ENCODE data around the gene ZDHHC20.

DNA sequence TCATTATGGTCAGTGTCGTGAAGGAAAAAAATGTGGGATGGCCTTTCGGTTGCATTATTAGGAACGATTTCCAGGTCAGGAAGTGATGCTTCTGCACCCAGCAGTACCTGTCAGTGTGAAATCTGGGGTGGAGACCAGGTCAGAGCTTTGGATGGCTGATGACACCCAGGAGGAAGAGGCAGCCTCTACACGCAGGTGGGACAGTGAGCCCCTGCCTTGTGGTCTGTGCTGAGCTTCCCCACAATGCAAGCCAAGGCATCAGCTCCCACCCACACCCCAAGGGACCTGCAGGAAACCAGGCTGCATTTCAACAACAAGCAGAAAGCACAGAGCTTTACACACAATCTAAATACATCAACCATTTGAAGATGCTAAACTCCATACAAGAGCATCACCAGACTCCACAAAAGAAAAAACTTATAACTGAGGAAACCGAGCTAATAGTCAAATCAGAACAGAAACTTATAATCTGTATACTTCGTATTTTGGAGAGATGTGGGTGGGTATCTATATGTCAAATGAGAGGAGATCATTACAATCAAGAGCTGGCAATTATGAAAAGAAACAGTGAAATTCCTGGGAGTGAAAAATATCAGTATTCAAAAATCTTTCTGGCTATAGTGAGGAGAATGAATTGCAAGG, 130.1 kb downstream of the ZDHHC20 start:
- TF ChIP-seq POLR2AphosphoS5 (IDR thresholded peaks at IDR 0.05; ENCODE audit: low read depth, low read length) (no peak), POLR2A (IDR thresholded peaks at IDR 0.05; ENCODE audit: low read depth, low read length) (no peak), SPI1 (IDR thresholded peaks at IDR 0.05; ENCODE audit: low read depth, low read length) (no peak), TAF1 (IDR thresholded peaks at IDR 0.05; ENCODE audit: low read depth, low read length) (no peak), POU2F2 (IDR thresholded peaks at IDR 0.05; ENCODE audit: low read depth, low read length) (no peak), PAX5 (IDR thresholded peaks at IDR 0.05; ENCODE audit: insufficient read depth, low read length, severe bottlenecking) (no peak)

All from GM12891 (cell line).